HG03045 (cell line): ENCODE results near the gene CAP1.
"Not testable (repeated sequence)": the region's sequence is repeated elsewhere in the genome, so short reads cannot be mapped to it uniquely, and the experiment has no call there.

Source experiments
- ATAC-seq: cut with Tn5 transposase; IDR thresholded peaks from one replicate; pipeline ENCODE4 v1.9.1; 2021; ENCODE audit warnings: mild to moderate bottlenecking, moderate library complexity; ENCODE audit not compliant: unreplicated experiment

The CAP1 gene

DNA sequence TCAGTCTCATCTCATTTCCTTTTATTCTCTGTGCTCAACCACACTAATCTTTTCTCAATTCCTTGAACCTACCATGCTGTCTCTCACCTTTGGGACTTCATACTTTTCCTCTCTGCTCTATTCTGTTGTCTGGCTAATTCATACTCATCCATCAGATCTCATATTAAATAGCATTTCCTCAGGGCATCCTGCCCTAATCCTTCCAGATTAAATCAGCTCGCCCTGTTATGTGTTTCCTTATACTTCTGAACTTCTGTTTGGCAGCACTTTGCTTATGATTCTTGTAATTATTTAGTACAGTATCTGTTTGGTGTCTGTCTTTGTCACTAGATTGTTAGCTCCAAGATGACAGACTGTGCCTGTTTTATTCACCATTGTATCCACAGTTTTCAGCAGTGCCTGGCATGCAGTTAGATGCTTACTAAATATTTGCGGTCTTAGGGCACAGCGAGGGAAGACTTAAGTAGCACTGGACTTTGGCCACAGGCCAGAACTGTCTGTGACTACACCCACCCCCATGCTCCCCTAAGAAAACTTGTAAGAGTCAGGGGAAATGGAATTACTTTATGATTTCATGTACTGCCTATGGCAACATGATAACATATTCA is 9.9 kb upstream of the CAP1 start:
- no peak for ATAC-seq

DNA sequence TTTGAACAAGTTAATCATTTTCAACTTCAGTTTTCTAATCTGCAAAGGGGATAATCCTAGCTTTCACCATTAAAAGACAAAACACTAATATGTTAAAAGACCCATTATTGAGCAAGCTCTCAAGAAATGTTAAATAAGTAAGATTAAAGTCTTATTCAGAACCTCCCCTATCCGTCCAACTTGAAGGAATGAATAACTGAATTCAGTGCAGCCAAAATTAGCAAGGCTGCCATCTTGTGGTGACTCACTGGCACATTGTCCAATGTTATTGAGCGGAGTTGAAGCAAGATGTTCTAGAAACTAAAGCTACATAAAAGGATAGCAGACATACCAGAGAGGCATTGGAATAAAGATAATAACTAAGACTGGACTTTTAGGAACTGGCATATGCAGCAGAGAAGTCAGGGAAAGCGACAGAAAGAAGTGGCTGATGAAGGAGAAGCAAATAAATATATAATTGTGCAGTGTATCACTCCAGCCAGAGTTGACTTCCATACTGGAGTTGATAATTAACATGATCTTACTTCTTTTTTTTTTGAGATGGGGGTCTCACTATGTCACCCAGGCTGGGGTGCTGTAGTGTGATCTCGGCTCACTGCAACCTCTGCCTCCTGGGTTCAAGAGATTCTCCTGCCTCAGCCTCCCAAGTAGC is 8.2 kb upstream of the CAP1 start:
- no peak for ATAC-seq

- ATAC-seq = no peak
These were observed 5.7 kb upstream of the CAP1 start for GRCh38 chr1:40034869-40035268.

- ATAC-seq = no peak
These were observed 4.0 kb upstream of the CAP1 start for GRCh38 chr1:40036574-40036973.

DNA sequence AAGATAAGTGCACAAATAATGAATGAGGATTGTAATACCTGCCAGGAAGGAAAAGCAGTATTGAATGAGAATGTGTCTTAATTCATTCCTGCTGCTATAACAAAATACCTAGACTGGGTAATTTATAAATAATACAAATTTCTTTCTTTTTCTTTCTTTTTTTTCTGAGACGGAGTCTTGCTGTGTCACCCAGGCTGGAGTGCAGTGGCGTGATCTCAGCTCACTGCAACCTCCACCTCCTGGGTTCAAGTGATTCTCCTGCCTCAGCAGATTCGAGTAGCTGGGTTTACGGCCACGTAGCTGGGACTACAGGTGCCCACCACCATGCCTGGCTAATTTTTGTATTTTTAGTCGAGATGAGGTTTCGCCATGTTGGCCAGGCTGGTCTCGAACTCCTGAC is 3.3 kb upstream of the CAP1 start:
- not testable (repeated sequence) for ATAC-seq

GRCh38 chr1:40038697-40039096 is 1.8 kb upstream of the CAP1 start:
- ATAC-seq = no peak

DNA sequence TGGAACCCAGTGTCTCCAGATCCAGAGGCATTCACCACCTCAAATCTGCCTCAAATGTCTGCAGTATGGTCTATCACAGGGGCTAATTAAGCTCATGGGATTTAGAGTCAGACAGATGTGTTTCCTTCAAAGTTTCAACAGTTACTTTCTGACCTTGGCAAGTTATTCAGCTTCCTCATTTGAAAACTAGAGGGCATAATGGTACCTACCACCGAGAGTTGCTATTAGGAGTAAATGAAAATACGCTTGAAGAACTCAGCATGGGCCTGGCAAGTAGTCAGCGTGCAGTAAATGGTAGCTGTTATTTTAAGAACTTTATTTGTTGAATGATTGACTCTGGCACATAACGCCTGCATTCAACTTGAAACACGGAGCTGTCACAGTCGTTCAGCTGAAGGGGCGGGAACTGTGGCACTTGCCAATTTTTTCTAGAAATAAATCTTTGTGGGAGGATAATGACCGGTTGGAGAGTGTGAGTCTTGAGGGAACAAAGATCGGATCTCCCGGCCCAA is 1.2 kb upstream of the CAP1 start:
- no peak for ATAC-seq

DNA sequence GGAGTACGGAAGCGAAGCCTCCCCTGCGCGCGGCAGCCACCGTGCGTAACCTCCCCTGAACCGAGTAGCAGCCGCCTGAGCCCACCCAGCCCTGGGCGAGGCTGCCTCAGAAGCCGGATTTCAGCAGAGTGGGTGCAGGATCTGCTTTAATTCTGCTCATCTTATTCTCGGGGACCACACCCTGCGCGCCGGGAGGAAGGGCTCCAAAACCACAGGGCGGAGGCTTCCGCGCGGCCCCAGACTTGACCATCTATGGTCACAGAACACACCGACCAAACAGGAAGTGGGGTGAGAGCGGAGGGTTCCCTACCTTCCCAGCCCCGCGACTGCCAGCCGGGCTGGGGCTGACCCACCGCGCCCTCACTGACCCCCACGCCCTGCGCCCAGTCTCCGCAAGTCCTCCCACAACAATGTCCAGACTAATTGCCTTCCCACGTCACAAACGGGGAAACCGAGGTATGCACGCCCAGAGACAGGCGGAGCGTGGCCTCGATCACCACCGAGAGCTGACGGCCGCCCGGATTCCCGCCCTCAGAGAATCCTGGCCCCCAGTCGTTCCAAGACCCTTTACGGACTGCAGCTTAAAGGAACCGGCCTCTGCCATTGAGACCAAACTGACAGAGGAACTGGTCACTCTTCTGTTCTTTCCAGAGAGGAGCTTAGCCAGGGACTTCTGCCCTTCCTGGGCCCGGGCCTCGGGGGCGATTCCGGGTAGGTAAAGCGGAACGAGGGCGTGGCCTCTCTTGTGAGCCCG is 595 bp upstream of the CAP1 start:
- peak; percentile 57 for ATAC-seq

DNA sequence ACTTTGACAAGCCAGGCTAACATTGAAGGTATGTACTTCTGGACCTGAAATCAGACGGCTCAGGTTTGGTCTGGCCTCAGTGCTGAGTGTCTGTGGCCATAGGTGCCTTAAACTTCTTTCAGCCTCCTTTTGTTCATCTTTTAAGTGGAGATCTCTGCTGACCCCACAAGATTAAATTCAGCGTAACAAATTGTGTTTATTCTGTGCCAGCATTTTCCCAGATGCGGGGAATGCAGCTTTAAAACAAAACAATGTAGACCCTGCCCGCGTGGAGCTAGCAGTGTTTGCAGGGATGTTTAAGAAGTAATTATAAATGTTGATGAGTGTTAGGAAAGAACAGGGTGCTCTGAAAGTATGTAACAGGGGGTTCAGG is 923 bp downstream of the CAP1 start:
- no peak for ATAC-seq

- no peak for ATAC-seq
These were observed 1.8 kb downstream of the CAP1 start for GRCh38 chr1:40042341-40042740.

DNA sequence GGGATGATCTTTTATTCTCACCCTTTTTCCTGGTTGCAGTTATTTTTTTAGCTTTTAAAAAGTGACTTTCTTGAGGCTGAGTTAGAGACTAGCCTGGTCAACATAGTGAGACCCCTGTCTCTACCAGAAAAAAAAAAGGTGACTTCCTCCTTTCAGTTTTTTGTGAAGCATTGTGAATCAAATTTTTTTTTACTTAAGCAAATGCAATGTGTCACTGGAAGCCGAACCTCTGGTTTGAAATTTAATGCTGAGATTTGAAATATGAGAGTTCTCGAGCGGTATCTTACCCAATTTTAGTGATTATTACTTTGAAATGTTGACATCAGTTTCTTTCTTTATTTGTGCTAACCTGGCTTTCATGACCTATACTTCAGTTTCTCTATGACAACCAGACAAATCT is 3.6 kb downstream of the CAP1 start:
- ATAC-seq = no peak

DNA sequence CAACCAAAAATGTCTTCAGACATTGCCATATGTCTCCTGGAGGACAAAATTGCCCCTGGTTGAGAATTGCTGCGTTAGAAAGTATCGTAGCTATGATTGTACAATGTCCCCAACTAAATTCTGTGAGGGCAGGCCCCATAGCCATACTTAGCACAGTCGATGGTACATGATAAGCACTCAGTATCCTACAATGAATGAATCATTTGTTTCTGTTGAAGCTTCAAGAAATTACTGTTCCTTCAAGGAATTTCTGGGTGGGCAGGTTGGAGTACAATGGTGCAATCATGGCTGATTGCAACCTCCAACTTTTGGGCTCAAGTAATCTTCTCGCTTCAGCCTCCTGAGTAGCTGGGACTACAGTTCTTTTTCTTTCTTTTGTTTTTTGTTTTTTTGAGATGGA is 4.7 kb downstream of the CAP1 start:
- ATAC-seq = no peak

- no peak for ATAC-seq
These were observed 5.2 kb downstream of the CAP1 start for GRCh38 chr1:40045766-40046165.

DNA sequence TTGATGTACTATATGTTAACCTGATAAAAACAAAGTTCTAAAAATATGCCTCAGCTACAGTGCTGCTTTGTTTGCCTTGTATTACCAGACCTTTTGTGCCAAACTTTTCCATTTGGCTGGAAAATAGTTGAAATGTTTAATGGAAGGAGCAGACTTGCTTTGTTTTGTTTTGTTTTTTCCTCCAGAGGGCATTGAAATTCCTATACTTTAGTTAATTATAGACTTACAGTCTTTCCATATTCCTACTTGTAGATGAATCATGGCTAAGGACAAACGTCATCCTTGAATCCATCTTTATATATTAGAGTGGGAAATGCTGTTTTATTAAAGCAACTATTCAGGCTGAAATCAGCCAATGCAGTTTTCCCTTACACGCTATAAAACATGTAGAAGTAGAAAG is 6.7 kb downstream of the CAP1 start:
- ATAC-seq = no peak

DNA sequence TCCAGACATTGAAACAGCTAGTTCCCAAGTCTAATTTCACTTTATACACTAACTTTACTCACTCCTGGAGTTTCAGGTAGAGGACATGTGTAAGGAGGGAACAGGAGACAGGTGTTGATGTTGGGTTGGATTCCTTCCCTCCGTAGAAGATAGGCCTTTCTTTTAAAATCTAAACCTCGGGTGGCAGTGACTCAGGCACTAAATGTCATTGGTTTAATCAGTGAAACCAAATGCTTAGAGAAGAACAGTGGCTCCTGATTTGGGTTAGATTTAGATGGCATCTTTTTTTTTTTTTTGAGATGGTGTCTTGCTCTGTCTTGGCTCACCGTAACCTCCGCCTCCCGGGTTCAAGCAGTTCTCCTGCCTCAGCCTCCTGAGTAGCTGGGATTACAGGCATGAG is 7.2 kb downstream of the CAP1 start:
- no peak for ATAC-seq

GRCh38 chr1:40049725-40050124 is 9.2 kb downstream of the CAP1 start:
- no peak for ATAC-seq

GRCh38 chr1:40050863-40051262 is 10.3 kb downstream of the CAP1 start:
- no peak for ATAC-seq

DNA sequence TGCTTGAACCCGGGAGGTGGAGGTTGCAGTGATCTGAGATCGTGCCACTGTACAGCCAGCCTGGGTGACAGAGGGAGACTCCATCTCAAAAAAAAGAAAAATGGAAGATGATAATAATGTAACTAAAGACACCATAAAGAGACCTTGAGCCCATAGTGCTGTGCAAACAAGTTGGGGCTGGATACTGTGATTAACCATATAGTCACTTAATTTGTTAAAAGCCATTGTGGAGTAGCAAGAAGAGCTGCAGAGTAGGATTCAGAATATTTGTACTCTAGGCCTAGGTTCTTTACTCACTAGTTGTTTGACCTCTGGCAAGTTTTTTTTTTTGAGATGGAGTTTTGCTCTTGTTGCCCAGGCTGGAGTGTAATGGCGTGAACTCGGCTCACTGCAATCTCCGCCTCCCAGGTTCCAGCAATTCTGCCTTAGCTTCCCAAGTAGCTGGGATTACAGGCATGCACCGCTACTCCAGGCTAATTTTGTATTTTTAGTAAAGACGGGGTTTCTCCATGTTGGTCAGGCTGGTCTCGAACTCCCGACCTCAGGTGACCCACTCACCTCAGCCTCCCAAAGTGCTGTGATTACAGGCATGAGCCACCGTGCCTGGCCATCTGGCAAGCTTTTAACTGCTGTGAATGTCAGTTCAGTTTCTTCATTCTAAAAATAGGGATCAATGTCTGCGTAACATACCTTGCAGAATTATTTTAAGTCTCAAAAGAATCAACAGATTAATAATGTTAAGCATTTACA is 12.8 kb downstream of the CAP1 start:
- no peak for ATAC-seq

GRCh38 chr1:40056519-40057309 is 16.2 kb downstream of the CAP1 start:
- ATAC-seq = no peak

- no peak for ATAC-seq
These were observed 16.9 kb downstream of the CAP1 start for GRCh38 chr1:40057310-40058030.
